ENCODE measurements around the gene RER1. TPM values are rescaled to one million over a fixed set of nuclear protein-coding genes. Genes with fewer than 3 reads are reported as not detected.
A peak's percentile ranks its signal among the peaks of the same experiment; 100 is the strongest.

Gene RER1
- total RNA-seq, 1 experiment from 2014 or later = 110 TPM

- H2BK20ac ChIP-seq (ENCODE audit: low read depth, low read length, poor library complexity, severe bottlenecking) = no peak overlapping the region
- H3K4me3 Mint-ChIP-seq = no peak overlapping the region
- no peak overlapping the region for H3K4me2 ChIP-seq (ENCODE audit: insufficient read depth, insufficient read length, low read length)
- H3K9me3 Mint-ChIP-seq = no peaks in the 10 kb centered on the region
- no peaks in the 10 kb centered on the region for H3K27me3 ChIP-seq (ENCODE audit: insufficient read depth, low read length)
- DNase-seq = no peak
- no peak overlapping the region for H4K8ac ChIP-seq (replicated peaks; ENCODE audit: insufficient read length, low read depth, low read length)
- H3K56ac ChIP-seq (ENCODE audit: insufficient read length, low read depth, low read length) = no peak overlapping the region
- H3K27me3 Mint-ChIP-seq (ENCODE audit: low read depth) = no peaks in the 10 kb centered on the region; the same call in none of the 2 replicates
- H3K4ac ChIP-seq (ENCODE audit: low read depth, low read length) = no peak overlapping the region
- no peaks in the 10 kb centered on the region for H3K23me2 ChIP-seq (ENCODE audit: insufficient read length, low read depth, low read length, poor library complexity, severe bottlenecking)
- H3K36me3 Mint-ChIP-seq (ENCODE audit: insufficient read depth in 1 of 3, low read depth in 3 of 3) = peaks cover 17 to 80% (median 70%) of the 10 kb centered on the region in 3 experiments; a peak in 6 of 7 replicates
- no peak overlapping the region for H3K9ac ChIP-seq (ENCODE audit: extremely low read depth, insufficient read length, low read length)
- H3K27ac ChIP-seq (ENCODE audit: insufficient read length, low read depth, low read length) = no peak overlapping the region
- no peak overlapping the region for H2BK120ac ChIP-seq (ENCODE audit: low read depth, low read length, poor library complexity, severe bottlenecking)
- no peak overlapping the region for H4K91ac ChIP-seq (ENCODE audit: insufficient read length, low read depth, low read length)
- no peaks in the 10 kb centered on the region for H3K79me2 ChIP-seq (ENCODE audit: insufficient read depth, low read length)
- no peak overlapping the region for H3K14ac ChIP-seq (ENCODE audit: insufficient read depth, low read length)
- no CpG with 5 or more reads among the region's 28 CpGs for WGBS (ENCODE audit: extremely low coverage, insufficient read length, low lambda C conversion rate)
- H3K79me1 ChIP-seq (ENCODE audit: insufficient read depth, low read depth, low read length, poor library complexity, severe bottlenecking) = no peaks in the 10 kb centered on the region
- H2BK5ac ChIP-seq (ENCODE audit: insufficient read length, low read length) = no peak overlapping the region
- no peak overlapping the region for H3K23ac ChIP-seq (ENCODE audit: insufficient read length, low read depth, low read length)
- TF ChIP-seq CTCF (conservative IDR thresholded peaks at IDR 0.05) = no peak
- peaks cover 4% of the 10 kb centered on the region in 2 experiments; a peak in 2 of 4 replicates for H3K4me1 Mint-ChIP-seq
- no peak overlapping the region for H2BK15ac ChIP-seq (ENCODE audit: low read depth, low read length)
- no peak overlapping the region for H4K5ac ChIP-seq (ENCODE audit: insufficient read length, low read depth, low read length)
- no peak overlapping the region for H3T11ph ChIP-seq (ENCODE audit: low read length)
- peak overlapping the region in 1 of 3 experiments; percentile 74; a peak in 1 of 7 replicates for H3K27ac Mint-ChIP-seq
- no peak overlapping the region for H2AK5ac ChIP-seq (ENCODE audit: insufficient read length, low read length)
- H2AFZ ChIP-seq (ENCODE audit: low read length) = no peak overlapping the region
- no peaks in the 10 kb centered on the region for H3K9me3 ChIP-seq (ENCODE audit: control insufficient read depth, low read depth, low read length)
- H3K4me1 ChIP-seq (ENCODE audit: insufficient read depth, low read length) = no peaks in the 10 kb centered on the region
- no peaks in the 10 kb centered on the region for H4K20me1 ChIP-seq (ENCODE audit: control insufficient read depth, insufficient read depth, insufficient read length)
- no peak overlapping the region for H3K18ac ChIP-seq (ENCODE audit: insufficient read length, low read depth, low read length)
- H2BK12ac ChIP-seq (ENCODE audit: insufficient read length, low read depth, low read length) = no peak overlapping the region
Measured at GRCh38 chr1:2405588-2406295, 14.1 kb downstream of the RER1 start.
